Esophagus (tissue), 2 donors: ENCODE measurements around the gene CSAD. TPM values are rescaled to one million over a fixed set of nuclear protein-coding genes. Genes with fewer than 3 reads are reported as not detected.

Experiments used
- H3K27ac ChIP-seq, 2 donors: one replicate each; pipeline ENCODE4 v1.5.1; 2013; ENCODE audit warnings: low read depth in 2 of 2, mild to moderate bottlenecking in 2 of 2, inconsistent platforms in 1 of 2, low read length in 1 of 2, moderate library complexity in 1 of 2
- H3K27me3 ChIP-seq, 2 donors: one replicate each; pipeline ENCODE4 v1.6.1; 2013; ENCODE audit warnings: low read length in 2 of 2, control low read depth in 1 of 2, mild to moderate bottlenecking in 1 of 2; ENCODE audit not compliant: insufficient read depth in 2 of 2, control insufficient read depth in 1 of 2
- H3K36me3 ChIP-seq, 2 donors: one replicate each; pipeline ENCODE4 v1.6.1; 2013; ENCODE audit warnings: low read length in 1 of 2; ENCODE audit not compliant: control insufficient read depth in 2 of 2, insufficient read depth in 2 of 2
- H3K4me1 ChIP-seq, 2 donors: one replicate each; pipeline ENCODE4 v1.6.1; 2013; ENCODE audit warnings: low read length in 1 of 2; ENCODE audit not compliant: control insufficient read depth in 2 of 2, insufficient read depth in 2 of 2
- H3K4me3 ChIP-seq, 2 donors: one replicate each; pipeline ENCODE4 v1.5.1; 2013; ENCODE audit warnings: low read length in 2 of 2, mild to moderate bottlenecking in 2 of 2, low read depth in 1 of 2, moderate library complexity in 1 of 2
- H3K9me3 ChIP-seq, 2 donors: one replicate each; pipeline ENCODE4 v1.6.1; 2013; ENCODE audit warnings: mild to moderate bottlenecking in 2 of 2, low read depth in 1 of 2, low read length in 1 of 2, moderate library complexity in 1 of 2; ENCODE audit not compliant: control insufficient read depth in 2 of 2, insufficient read depth in 1 of 2
- WGBS, 2 donors: extraction: QIAGEN DNeasy Blood & Tissue Kit; methylation state at CpG; one replicate each; pipeline ENCODE4 v1.1.7; 2013; 5-methylcytosine and 5-hydroxymethylcytosine counted together
- polyA plus RNA-seq, 2 donors: library from polyadenylated mRNA; stranded (reverse); fragments of 200-250 nt; gene quantifications; one replicate each; pipeline ENCODE4 v1.2.3, GENCODE V29; 2013
- donor health status: healthy with polysubstance abuse.
- donor health status: Bipolar disorder and iron deficiency.

Gene CSAD
- polyA plus RNA-seq, 2 donors: 25.6 to 63.7 TPM

- Histone ChIP-seq H3K36me3 (peaks cover 0 to 10% of the 10 kb centered on the region in 2 donors), H3K4me1 (peaks cover 7 to 34% of the 10 kb centered on the region in 2 donors), H3K27ac (peak overlapping the region; percentile 91 to 92), H3K27me3 (no peaks in the 10 kb centered on the region), H3K9me3 (no peaks in the 10 kb centered on the region), H3K4me3 (no peak overlapping the region)
- 36 to 50% methylated on average over 11 of the region's 11 CpGs for WGBS, 2 donors
Observed at GRCh38 chr12:53224061-53224896, 43.6 kb upstream of the CSAD start.

GRCh38 chr12:53223389-53224060, 42.8 kb upstream of the CSAD start:
- no peaks in the 10 kb centered on the region for H3K27me3 ChIP-seq
- WGBS, 2 donors: 12 to 23% methylated on average over 15 to 16 of the region's 16 CpGs
- peaks cover 9 to 35% of the 10 kb centered on the region in 2 donors for H3K4me1 ChIP-seq
- H3K4me3 ChIP-seq: peak overlapping the region; percentile 6 to 20
- H3K27ac ChIP-seq: peak overlapping the region; percentile 91 to 92
- H3K36me3 ChIP-seq: peaks cover 0 to 9% of the 10 kb centered on the region in 2 donors
- no peaks in the 10 kb centered on the region for H3K9me3 ChIP-seq

- H3K9me3 ChIP-seq: no peaks in the 10 kb centered on the region
- H3K27ac ChIP-seq: peak overlapping the region; percentile 91 to 92
- WGBS, 2 donors: 42 to 48% methylated on average over 4 of the region's 4 CpGs
- H3K36me3 ChIP-seq: peaks cover 0 to 9% of the 10 kb centered on the region in 2 donors
- no peak overlapping the region for H3K4me3 ChIP-seq
- H3K27me3 ChIP-seq: no peaks in the 10 kb centered on the region
- H3K4me1 ChIP-seq: peaks cover 10 to 38% of the 10 kb centered on the region in 2 donors
Observed at GRCh38 chr12:53222806-53223261, 42.1 kb upstream of the CSAD start.

GRCh38 chr12:53222170-53222721, 41.5 kb upstream of the CSAD start:
- Histone ChIP-seq H3K27me3 (no peaks in the 10 kb centered on the region), H3K4me3 (peak overlapping the region in 1 of 2 donors; percentile 75), H3K9me3 (no peaks in the 10 kb centered on the region), H3K27ac (peak overlapping the region; percentile 99 to 100), H3K4me1 (peaks cover 11 to 38% of the 10 kb centered on the region in 2 donors), H3K36me3 (peaks cover 0 to 3% of the 10 kb centered on the region in 2 donors)
- 32 to 33% methylated on average over 5 of the region's 5 CpGs for WGBS, 2 donors

GRCh38 chr12:53221203-53222080, 40.7 kb upstream of the CSAD start:
- Histone ChIP-seq H3K4me3 (peak overlapping the region; percentile 58 to 75), H3K4me1 (peaks cover 15 to 39% of the 10 kb centered on the region in 2 donors), H3K27ac (peak overlapping the region; percentile 99 to 100), H3K27me3 (no peaks in the 10 kb centered on the region), H3K9me3 (no peaks in the 10 kb centered on the region), H3K36me3 (no peaks in the 10 kb centered on the region)
- 1% methylated on average over 63 to 72 of the region's 72 CpGs for WGBS, 2 donors

- Histone ChIP-seq H3K4me3 (peak overlapping the region; percentile 72 to 75), H3K27ac (peak overlapping the region; percentile 99 to 100), H3K9me3 (no peaks in the 10 kb centered on the region), H3K27me3 (no peaks in the 10 kb centered on the region), H3K4me1 (peaks cover 15 to 42% of the 10 kb centered on the region in 2 donors), H3K36me3 (peaks cover 0 to under 1% of the 10 kb centered on the region in 2 donors)
- WGBS, 2 donors: 0% methylated on average over 27 to 42 of the region's 42 CpGs
Observed at GRCh38 chr12:53220694-53221202, 40.0 kb upstream of the CSAD start.

- no peaks in the 10 kb centered on the region for H3K9me3 ChIP-seq
- peaks cover 6% of the 10 kb centered on the region in 2 donors for H3K36me3 ChIP-seq
- H3K4me1 ChIP-seq: peaks cover 12 to 40% of the 10 kb centered on the region in 2 donors
- WGBS, 2 donors: 0 to 1% methylated on average over 45 to 53 of the region's 53 CpGs
- H3K4me3 ChIP-seq: peak overlapping the region; percentile 72 to 75
- no peaks in the 10 kb centered on the region for H3K27me3 ChIP-seq
- H3K27ac ChIP-seq: peak overlapping the region; percentile 99 to 100
Observed at GRCh38 chr12:53219956-53220693, 39.4 kb upstream of the CSAD start.

GRCh38 chr12:53219292-53219955, 38.7 kb upstream of the CSAD start:
- Histone ChIP-seq H3K4me3 (peak overlapping the region; percentile 72 to 75), H3K27me3 (no peaks in the 10 kb centered on the region), H3K9me3 (no peaks in the 10 kb centered on the region), H3K36me3 (peaks cover 12 to 13% of the 10 kb centered on the region in 2 donors), H3K4me1 (peaks cover 12 to 36% of the 10 kb centered on the region in 2 donors), H3K27ac (peak overlapping the region; percentile 99 to 100)
- WGBS, 2 donors: 2 to 5% methylated on average over 27 of the region's 27 CpGs
